ENCODE data around the gene NRXN3. TPM values are rescaled to one million over a fixed set of nuclear protein-coding genes. Genes with fewer than 3 reads are reported as not detected.

Gene NRXN3
- total RNA-seq, 1 experiment from 2014 or later = not detected

- H3K27me3 ChIP-seq (ENCODE audit: insufficient read depth, low read depth) = no peaks in the 10 kb centered on the region
- H3K9me3 ChIP-seq (ENCODE audit: insufficient read depth, low read depth) = no peaks in the 10 kb centered on the region
- intact Hi-C loops (cut with micrococcal nuclease; ENCODE audit: unreplicated experiment) = no loop called here
- no peak overlapping the region for H3K27ac ChIP-seq
- no peak for TF ChIP-seq CTCF (conservative IDR thresholded peaks at IDR 0.05)
- no peak for TF ChIP-seq EZH2 (IDR thresholded peaks at IDR 0.05; ENCODE audit: low read depth)
- no peak overlapping the region for H2AFZ ChIP-seq
- H3K4me1 ChIP-seq (replicated peaks; ENCODE audit: insufficient read depth) = no peaks in the 10 kb centered on the region
- no peaks in the 10 kb centered on the region for H3K36me3 ChIP-seq (ENCODE audit: low read depth)
- H3K79me2 ChIP-seq (ENCODE audit: low read depth) = no peaks in the 10 kb centered on the region
- no TSS peak for BruUV-seq (replicated peaks)
- POLR2A ChIA-PET (ENCODE audit: unreplicated experiment) = no interaction called here
- H3K4me2 ChIP-seq = no peak overlapping the region
- no peaks in the 10 kb centered on the region for H4K20me1 ChIP-seq (ENCODE audit: insufficient read depth)
- H3F3A ChIP-seq (ENCODE audit: insufficient read depth, low read depth) = no peaks in the 10 kb centered on the region
- H3K9me2 ChIP-seq (ENCODE audit: insufficient read depth) = no peaks in the 10 kb centered on the region
- CTCF ChIA-PET = no interaction called here
- no peak overlapping the region for H3K4me3 ChIP-seq
- DNase-seq = no peak
Observed at GRCh38 chr14:78798757-78799156, 628.6 kb downstream of the NRXN3 start.

- no peak overlapping the region for H3K4me2 ChIP-seq
Observed at GRCh38 chr14:78805570-78805969, 635.4 kb downstream of the NRXN3 start.

GRCh38 chr14:78823035-78823434 lies 652.9 kb downstream of the NRXN3 start:
- ChIA-PET POLR2A (ENCODE audit: unreplicated experiment) (no interaction called here), CTCF (no interaction called here)
- BruUV-seq (replicated peaks) = no TSS peak
- DNase-seq = no peak
- Histone ChIP-seq H3K27me3 (ENCODE audit: insufficient read depth, low read depth) (no peaks in the 10 kb centered on the region), H3K4me1 (replicated peaks; ENCODE audit: insufficient read depth) (no peaks in the 10 kb centered on the region), H2AFZ (no peak overlapping the region), H3K36me3 (ENCODE audit: low read depth) (no peaks in the 10 kb centered on the region), H3K27ac (no peak overlapping the region), H4K20me1 (ENCODE audit: insufficient read depth) (no peaks in the 10 kb centered on the region), H3K9me3 (ENCODE audit: insufficient read depth, low read depth) (no peaks in the 10 kb centered on the region), H3K4me2 (no peak overlapping the region), H3K79me2 (ENCODE audit: low read depth) (no peaks in the 10 kb centered on the region), H3F3A (ENCODE audit: insufficient read depth, low read depth) (no peaks in the 10 kb centered on the region), H3K9me2 (ENCODE audit: insufficient read depth) (no peaks in the 10 kb centered on the region; the same call in 1 of the 2 replicates), H3K4me3 (no peak overlapping the region)
- TF ChIP-seq EZH2 (IDR thresholded peaks at IDR 0.05; ENCODE audit: low read depth) (no peak), CTCF (conservative IDR thresholded peaks at IDR 0.05) (no peak)
- intact Hi-C loops (cut with micrococcal nuclease; ENCODE audit: unreplicated experiment) = no loop called here

More at GRCh38 chr14:78805570-78805969, 635.4 kb downstream of the NRXN3 start:
- Histone ChIP-seq H3K4me1 (replicated peaks; ENCODE audit: insufficient read depth) (no peaks in the 10 kb centered on the region), H3K4me3 (no peak overlapping the region), H3K27me3 (ENCODE audit: insufficient read depth, low read depth) (no peaks in the 10 kb centered on the region), H3K9me2 (ENCODE audit: insufficient read depth) (no peaks in the 10 kb centered on the region), H3F3A (ENCODE audit: insufficient read depth, low read depth) (no peaks in the 10 kb centered on the region), H4K20me1 (ENCODE audit: insufficient read depth) (no peaks in the 10 kb centered on the region), H2AFZ (no peak overlapping the region), H3K79me2 (ENCODE audit: low read depth) (no peaks in the 10 kb centered on the region), H3K27ac (no peak overlapping the region), H3K36me3 (ENCODE audit: low read depth) (no peaks in the 10 kb centered on the region), H3K9me3 (ENCODE audit: insufficient read depth, low read depth) (no peaks in the 10 kb centered on the region)
- TF ChIP-seq CTCF (conservative IDR thresholded peaks at IDR 0.05) = no peak
- TF ChIP-seq EZH2 (IDR thresholded peaks at IDR 0.05; ENCODE audit: low read depth) = no peak
- DNase-seq = no peak
- ChIA-PET POLR2A (ENCODE audit: unreplicated experiment) (no interaction called here), CTCF (no interaction called here)
- intact Hi-C loops (cut with micrococcal nuclease; ENCODE audit: unreplicated experiment) = no loop called here
- BruUV-seq (replicated peaks) = no TSS peak

Measured in PC-9 (cell line).